BLaER1 treated with 17β-estradiol and CSF1 and Interleukin-3, amounts not matched to agents 10 nM and 100 nM (cell line): ENCODE measurements around the gene SELENOS.

Experiments used
- H3K27ac ChIP-seq, 11 experiments: shearing (Covaris generic); formaldehyde crosslinking; 2 replicates each; pipeline ENCODE4 v1.8.1; 2022
- H3K27me3 ChIP-seq, 11 experiments: shearing (Covaris generic); formaldehyde crosslinking; 2 replicates each; pipeline ENCODE4 v1.8.1; 2022
- H3K36me3 ChIP-seq, 11 experiments: shearing (Covaris generic); formaldehyde crosslinking; 2 replicates each; pipeline ENCODE4 v1.8.1; 2022
- H3K4me1 ChIP-seq, 10 experiments: shearing (Covaris generic); formaldehyde crosslinking; 2 replicates each; pipeline ENCODE4 v1.8.1; 2022
- H3K4me2 ChIP-seq, 11 experiments: shearing (Covaris generic); formaldehyde crosslinking; 2 replicates each; pipeline ENCODE4 v1.8.1; 2022
- H3K4me3 ChIP-seq, 10 experiments: shearing (Covaris generic); formaldehyde crosslinking; 2 replicates each; pipeline ENCODE4 v1.8.1; 2022
- H3K9ac ChIP-seq, 11 experiments: shearing (Covaris generic); formaldehyde crosslinking; 2 replicates each; pipeline ENCODE4 v1.8.1; 2022
- H3K9me3 ChIP-seq, 11 experiments: shearing (Covaris generic); formaldehyde crosslinking; replicated peaks in 1 of 11; 2 replicates each; pipeline ENCODE4 v1.8.1; 2022
- H4K20me1 ChIP-seq, 11 experiments: shearing (Covaris generic); formaldehyde crosslinking; 2 replicates each; pipeline ENCODE4 v1.8.1; 2022
- Cebpa-rat ChIP-seq, 11 experiments: shearing (Covaris generic); IDR thresholded peaks; 2 replicates each; pipeline ENCODE4 v1.8.1; 2022

Gene SELENOS

DNA sequence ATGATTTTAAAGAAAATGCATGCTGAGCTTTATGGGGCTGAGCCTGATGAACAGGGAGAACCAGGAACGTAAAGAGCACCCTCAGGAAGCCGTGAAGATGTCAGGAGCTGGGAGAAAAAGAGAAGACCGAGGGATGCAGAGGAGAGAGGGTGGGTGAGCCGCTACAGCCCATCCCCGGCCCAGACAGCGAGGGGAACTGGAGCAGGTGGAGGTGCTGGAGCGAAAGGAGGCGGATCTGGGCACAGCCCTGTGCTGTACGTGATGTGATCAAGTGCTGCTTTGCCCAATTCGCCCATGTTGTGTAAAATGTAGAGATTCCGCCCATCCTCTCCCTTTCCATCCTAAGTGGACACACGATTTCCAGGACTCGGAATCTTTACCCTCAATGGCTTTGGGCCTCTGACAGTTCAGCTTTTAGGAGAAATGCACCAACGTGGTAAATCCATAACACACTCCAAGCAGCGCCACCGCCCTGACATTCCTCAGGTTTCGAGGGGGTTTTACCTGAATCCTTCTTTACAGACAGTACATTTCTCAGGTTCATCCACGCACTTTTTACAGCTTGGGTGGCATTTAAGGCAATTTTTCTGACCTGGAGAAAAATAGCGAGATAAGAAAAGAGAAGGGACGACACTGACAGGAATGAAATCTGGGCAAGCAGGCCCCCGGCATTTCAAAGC lies 44.9 kb upstream of the SELENOS start:
- Histone ChIP-seq H3K27ac (peak overlapping the region in 1 of 11 experiments; percentile 79; a peak in 1 of 22 replicates), H3K36me3 (no peaks in the 10 kb centered on the region)
- TF ChIP-seq Cebpa-rat (IDR thresholded peaks at IDR 0.05): no peak

DNA sequence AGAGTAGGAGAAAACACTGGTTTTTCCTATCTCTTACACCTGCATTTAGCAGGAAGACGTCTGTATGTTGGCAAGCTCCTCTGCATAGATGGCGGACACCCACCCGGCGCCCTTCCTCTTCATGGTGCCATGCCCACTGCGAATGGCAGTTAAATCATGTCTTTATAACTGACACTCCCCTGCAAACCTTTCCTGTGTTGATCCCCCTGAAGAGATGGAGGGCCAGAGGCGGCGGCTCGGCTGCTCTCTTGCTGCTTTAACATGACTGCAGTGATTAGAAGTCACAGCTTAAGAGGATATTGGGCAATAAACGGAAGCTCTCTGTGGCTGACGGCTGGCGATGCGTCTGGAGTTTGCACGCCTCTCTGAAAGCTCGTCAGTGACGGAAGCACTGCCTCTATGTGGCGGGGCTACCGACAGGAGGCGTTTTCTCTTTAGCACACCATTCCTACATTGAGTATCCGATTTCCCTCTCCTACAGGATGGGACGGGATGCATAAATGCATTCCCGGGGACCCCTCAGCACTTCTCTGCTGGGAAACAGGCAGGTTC lies 43.3 kb upstream of the SELENOS start:
- peak; percentile 51 to 94 (median 86); a peak in 18 of 22 replicates for TF ChIP-seq Cebpa-rat (IDR thresholded peaks at IDR 0.05)
- Histone ChIP-seq H3K36me3 (no peaks in the 10 kb centered on the region), H3K4me2 (peak overlapping the region; percentile 62 to 86 (median 81)), H3K9me3 (no peaks in the 10 kb centered on the region), H3K4me3 (peak overlapping the region in 7 of 10 experiments; percentile 3 to 45 (median 30); a peak in 9 of 20 replicates), H3K27ac (peak overlapping the region; percentile 20 to 79 (median 64); a peak in 21 of 22 replicates), H3K4me1 (peaks cover 9 to 65% (median 58%) of the 10 kb centered on the region in 10 experiments), H3K27me3 (no peaks in the 10 kb centered on the region), H4K20me1 (no peaks in the 10 kb centered on the region), H3K9ac (peak overlapping the region in 9 of 11 experiments; percentile 8 to 53 (median 37); a peak in 10 of 22 replicates)

More for the DNA sequence above, 44.9 kb upstream of the SELENOS start:
- Histone ChIP-seq H3K4me3 (no peak overlapping the region), H3K9me3 (no peaks in the 10 kb centered on the region), H3K9ac (no peak overlapping the region), H3K27me3 (no peaks in the 10 kb centered on the region), H4K20me1 (no peaks in the 10 kb centered on the region), H3K4me2 (peak overlapping the region in 9 of 11 experiments; percentile 46 to 85 (median 59); a peak in 15 of 22 replicates), H3K4me1 (peaks cover 9 to 60% (median 54%) of the 10 kb centered on the region in 10 experiments)

DNA sequence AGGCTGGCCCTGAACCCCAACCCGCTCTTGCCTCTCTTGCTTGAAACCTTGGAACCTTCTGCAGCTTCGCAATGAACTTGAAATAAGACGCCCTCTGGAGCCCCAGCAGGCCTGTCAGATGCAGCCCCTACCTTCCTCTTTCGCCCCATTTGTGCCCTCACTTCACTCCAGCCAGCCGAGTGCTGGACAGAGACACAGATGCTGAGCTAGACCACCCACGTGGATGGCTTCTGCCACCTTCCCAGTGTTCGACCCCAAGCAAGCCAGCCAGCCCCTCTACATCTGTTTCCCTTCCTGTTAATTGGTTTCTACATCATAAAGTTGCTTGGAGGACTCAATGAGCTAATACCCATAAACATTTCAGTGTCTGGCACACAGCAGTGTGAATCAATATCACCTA lies 41.6 kb upstream of the SELENOS start:
- Histone ChIP-seq H3K4me3 (no peak overlapping the region), H3K27me3 (no peaks in the 10 kb centered on the region), H3K27ac (no peak overlapping the region), H3K4me2 (no peak overlapping the region), H4K20me1 (no peaks in the 10 kb centered on the region), H3K9me3 (no peaks in the 10 kb centered on the region), H3K9ac (no peak overlapping the region), H3K36me3 (no peaks in the 10 kb centered on the region), H3K4me1 (peaks cover 9 to 56% (median 50%) of the 10 kb centered on the region in 10 experiments; a peak in 19 of 20 replicates)
- TF ChIP-seq Cebpa-rat (IDR thresholded peaks at IDR 0.05): no peak

DNA sequence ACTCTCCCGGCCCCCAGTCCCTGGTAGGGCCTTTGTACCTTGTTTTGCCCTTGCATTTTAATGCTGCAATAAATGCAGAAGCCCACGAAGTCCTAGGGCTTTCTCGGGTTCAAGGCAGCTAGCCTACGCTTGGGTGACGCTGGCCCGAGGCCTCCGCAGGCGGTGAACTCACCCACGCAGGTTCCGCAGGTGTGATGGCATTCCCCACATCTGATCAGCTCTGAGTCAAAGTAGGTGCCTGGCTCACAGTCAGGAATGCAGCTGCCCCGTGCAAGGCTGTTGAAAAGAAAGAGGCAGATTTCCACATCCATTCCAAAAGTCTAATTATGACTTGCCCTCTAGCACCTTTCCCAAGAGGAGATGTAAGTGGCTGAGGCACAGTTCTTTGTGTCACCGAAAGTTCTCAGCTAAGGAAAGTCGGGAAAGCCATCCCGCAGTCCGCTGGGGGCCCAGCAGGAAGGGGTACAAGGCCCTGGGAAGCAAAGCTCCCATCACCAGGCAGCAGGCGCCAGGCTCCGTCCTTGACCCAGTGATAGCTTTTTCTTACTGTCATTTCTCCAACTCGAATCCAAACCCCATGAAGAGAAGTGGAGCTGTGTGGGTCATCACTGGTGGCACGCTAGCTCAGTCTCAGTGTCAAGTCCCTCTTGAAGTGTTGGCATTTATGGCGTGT lies 41.0 kb upstream of the SELENOS start:
- no peaks in the 10 kb centered on the region for H3K9me3 ChIP-seq
- no peak for TF ChIP-seq Cebpa-rat (IDR thresholded peaks at IDR 0.05)
- no peak overlapping the region for H3K9ac ChIP-seq
- no peak overlapping the region for H3K27ac ChIP-seq
- H3K4me3 ChIP-seq: no peak overlapping the region
- H4K20me1 ChIP-seq: no peaks in the 10 kb centered on the region
- peaks cover 9 to 51% (median 45%) of the 10 kb centered on the region in 10 experiments; a peak in 19 of 20 replicates for H3K4me1 ChIP-seq
- no peak overlapping the region for H3K4me2 ChIP-seq
- no peaks in the 10 kb centered on the region for H3K36me3 ChIP-seq
- no peaks in the 10 kb centered on the region for H3K27me3 ChIP-seq

DNA sequence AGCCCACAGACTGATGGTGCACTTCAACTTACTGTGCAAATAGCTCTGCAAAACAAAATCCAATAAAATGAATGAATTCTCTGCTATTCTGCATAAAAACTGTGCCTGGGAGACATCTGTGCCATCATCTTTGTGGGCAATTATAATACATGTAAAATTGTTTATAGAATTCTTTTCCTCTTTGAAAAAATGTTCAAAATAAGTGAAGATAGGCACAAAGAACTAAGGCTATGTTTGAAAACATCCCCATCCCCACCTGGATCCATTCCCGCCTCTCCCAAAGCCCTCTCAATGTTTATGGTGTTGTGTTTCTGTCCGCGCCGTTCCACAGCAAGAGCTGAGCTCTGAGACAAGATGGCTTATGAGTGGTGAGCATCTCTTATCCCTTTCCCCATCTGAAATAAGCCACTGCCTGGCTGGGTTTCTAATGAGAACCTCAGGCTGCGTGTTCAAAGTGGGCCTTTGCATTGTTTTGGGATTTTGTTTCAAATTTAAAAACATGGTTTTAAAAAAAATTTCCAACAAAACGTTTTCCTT lies 40.1 kb upstream of the SELENOS start:
- H3K9ac ChIP-seq: no peak overlapping the region
- no peak overlapping the region for H3K4me2 ChIP-seq
- H3K4me3 ChIP-seq: no peak overlapping the region
- H4K20me1 ChIP-seq: no peaks in the 10 kb centered on the region
- TF ChIP-seq Cebpa-rat (IDR thresholded peaks at IDR 0.05): no peak
- no peaks in the 10 kb centered on the region for H3K27me3 ChIP-seq
- no peaks in the 10 kb centered on the region for H3K36me3 ChIP-seq
- H3K9me3 ChIP-seq: no peaks in the 10 kb centered on the region
- H3K27ac ChIP-seq: no peak overlapping the region
- H3K4me1 ChIP-seq: peaks cover 6 to 42% (median 36%) of the 10 kb centered on the region in 10 experiments; a peak in 18 of 20 replicates

DNA sequence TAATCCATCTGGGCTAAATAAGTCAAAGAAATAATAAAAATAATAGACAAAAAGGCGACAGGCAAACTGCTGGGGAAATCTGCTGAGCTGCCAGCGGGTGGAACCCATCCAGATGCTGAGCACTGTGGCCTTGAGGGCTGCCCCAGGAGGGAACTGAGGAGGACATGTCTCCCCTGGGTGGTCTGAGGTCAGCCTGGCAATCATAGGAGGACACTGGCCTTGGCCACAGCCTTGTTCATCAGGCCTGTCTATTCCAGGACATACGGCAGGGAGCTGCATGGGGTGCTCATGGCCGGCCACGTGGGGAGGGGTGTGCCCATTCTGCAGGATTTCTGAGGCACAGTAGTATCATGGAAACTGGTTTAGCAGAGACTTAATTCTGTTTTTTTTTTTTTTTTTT lies 39.2 kb upstream of the SELENOS start:
- Histone ChIP-seq H3K4me1 (peaks cover 6 to 34% (median 30%) of the 10 kb centered on the region in 10 experiments; a peak in 18 of 20 replicates), H3K9ac (no peak overlapping the region), H3K27ac (no peak overlapping the region), H3K36me3 (no peaks in the 10 kb centered on the region), H3K4me3 (no peak overlapping the region), H3K9me3 (no peaks in the 10 kb centered on the region), H3K27me3 (no peaks in the 10 kb centered on the region), H4K20me1 (no peaks in the 10 kb centered on the region), H3K4me2 (no peak overlapping the region)
- TF ChIP-seq Cebpa-rat (IDR thresholded peaks at IDR 0.05): no peak

DNA sequence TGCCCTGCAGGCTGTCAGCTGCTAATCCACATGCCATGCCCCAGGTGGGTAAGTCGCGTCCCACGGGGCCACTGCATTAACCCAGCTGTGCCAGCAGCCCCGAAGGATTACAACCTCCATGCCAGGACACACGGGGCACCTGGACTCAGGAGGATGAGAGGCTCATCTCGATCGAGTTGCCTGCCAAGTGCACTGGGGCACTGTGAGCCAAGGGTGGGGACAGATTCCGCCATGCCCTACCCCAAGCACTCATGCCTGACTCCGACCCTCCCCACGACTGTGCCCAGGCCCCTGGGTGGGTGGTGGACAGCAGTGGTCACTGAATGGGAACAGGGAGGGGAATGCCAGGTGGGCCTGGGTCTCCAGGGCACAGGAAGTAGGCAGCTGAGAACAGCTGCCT lies 38.5 kb upstream of the SELENOS start:
- no peak for TF ChIP-seq Cebpa-rat (IDR thresholded peaks at IDR 0.05)
- Histone ChIP-seq H3K36me3 (no peaks in the 10 kb centered on the region), H3K4me3 (no peak overlapping the region), H3K4me1 (peaks cover under 1 to 27% (median 23%) of the 10 kb centered on the region in 10 experiments; a peak in 18 of 20 replicates), H3K27me3 (no peaks in the 10 kb centered on the region), H3K4me2 (peak overlapping the region in 7 of 11 experiments; percentile 17 to 62 (median 29); a peak in 12 of 22 replicates), H4K20me1 (no peaks in the 10 kb centered on the region), H3K9me3 (no peaks in the 10 kb centered on the region), H3K9ac (no peak overlapping the region), H3K27ac (no peak overlapping the region)

DNA sequence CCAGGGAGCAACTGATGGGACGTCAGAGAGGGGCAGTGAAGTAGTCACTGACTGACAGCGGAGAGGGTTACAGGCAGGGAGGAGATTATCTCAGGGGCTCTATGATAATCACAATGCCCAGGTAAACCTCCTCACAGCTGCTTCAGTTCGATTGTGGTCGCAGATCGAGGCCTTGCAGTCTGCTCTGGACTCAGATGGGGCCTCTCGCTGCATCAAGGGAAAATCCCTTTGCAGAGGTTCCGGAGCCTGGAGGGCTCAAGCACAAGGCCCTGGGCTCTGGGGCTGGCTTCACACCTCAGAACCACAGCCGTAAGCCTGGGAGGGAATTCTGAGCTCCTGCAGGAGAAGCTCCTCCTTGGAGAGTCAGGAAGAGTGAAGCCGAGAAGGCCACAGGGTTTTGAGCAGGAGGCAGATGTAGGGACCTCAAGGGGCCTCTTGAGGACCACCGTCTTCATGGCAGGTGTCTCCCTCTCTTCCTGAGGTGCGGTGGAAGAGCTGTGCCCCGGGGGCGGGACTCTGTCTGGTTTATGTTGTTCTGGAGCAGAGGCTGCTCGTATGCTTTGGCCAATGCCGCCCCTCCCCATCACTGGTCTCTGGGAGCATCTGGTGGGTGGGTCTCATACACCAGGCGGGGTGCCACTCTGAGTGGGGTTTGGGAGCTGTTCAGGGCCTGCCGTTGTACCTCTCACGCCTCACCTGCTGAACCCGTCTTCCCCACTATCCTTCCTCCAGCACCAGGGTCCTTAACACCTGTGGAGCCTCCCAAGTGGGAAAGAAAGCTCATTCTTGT lies 37.2 kb upstream of the SELENOS start:
- no peak overlapping the region for H3K9ac ChIP-seq
- H4K20me1 ChIP-seq: no peaks in the 10 kb centered on the region
- no peak overlapping the region for H3K4me2 ChIP-seq
- no peaks in the 10 kb centered on the region for H3K27me3 ChIP-seq
- H3K9me3 ChIP-seq: no peaks in the 10 kb centered on the region
- peaks cover 0 to 15% (median 11%) of the 10 kb centered on the region in 10 experiments; a peak in 16 of 20 replicates for H3K4me1 ChIP-seq
- TF ChIP-seq Cebpa-rat (IDR thresholded peaks at IDR 0.05): no peak
- H3K36me3 ChIP-seq: no peaks in the 10 kb centered on the region
- H3K4me3 ChIP-seq: no peak overlapping the region
- no peak overlapping the region for H3K27ac ChIP-seq
